Spleen (tissue), 7 donors: ENCODE data around the gene SELENOI.

ENCODE experiments used
- POLR2A ChIP-seq, 3 donors: fragments of 450-650 bp; IDR thresholded peaks; one replicate each; pipeline ENCODE4 v1.5.1; 2017; ENCODE audit warnings: antibody characterized with exemption in 3 of 3, mild to moderate bottlenecking in 1 of 3
- POLR2AphosphoS5 ChIP-seq, 3 donors: sonication (generic); formaldehyde crosslinking; IDR thresholded peaks; one replicate each; pipeline ENCODE4 v1.5.1; 2017; ENCODE audit warnings: antibody characterized with exemption in 3 of 3
- TF ChIP-seq, protein P1 (sequence below), 11 experiments: fragments of 200-600 bp in 7 of 11; fragments of 450-650 bp in 4 of 11; sonication (generic) in 4 of 11; IDR thresholded peaks in 8 of 11; conservative IDR thresholded peaks in 3 of 11; 1 replicate in 7 of 11; 2 replicates in 4 of 11; pipeline versions ENCODE4 v1.4.0 to v1.8.0; 2016 to 2021; ENCODE audit warnings: antibody characterized with exemption in 11 of 11, inconsistent platforms in 4 of 11, mild to moderate bottlenecking in 1 of 11
- donor health status: DM: no; HTN: no; CAD: no; lungs with moderate emphysema.
- donor health status: DM: no; HTN: no; CAD: no.
- donor health status: DM: no; HTN: no; CAD: no.

DNA sequence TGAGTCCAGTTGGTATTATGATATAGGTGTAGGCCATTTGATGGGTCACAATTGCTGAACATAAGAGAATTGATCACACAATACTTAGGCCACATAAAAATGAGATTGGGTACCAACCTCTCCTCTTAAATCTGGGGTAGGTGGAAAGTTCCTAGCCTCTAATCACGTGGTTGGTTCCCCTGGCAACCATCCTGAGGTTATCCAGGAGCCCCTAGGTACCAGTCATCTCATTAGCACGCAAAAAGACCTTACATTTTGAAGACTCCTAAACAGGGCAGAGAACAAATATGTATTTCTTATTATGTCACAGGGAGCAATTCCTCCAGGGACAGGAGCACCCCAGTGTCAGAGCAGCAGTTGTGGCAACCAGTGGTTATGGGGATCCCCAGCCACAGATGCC is 12.7 kb upstream of the SELENOI start:
- TF ChIP-seq, protein P1, sequence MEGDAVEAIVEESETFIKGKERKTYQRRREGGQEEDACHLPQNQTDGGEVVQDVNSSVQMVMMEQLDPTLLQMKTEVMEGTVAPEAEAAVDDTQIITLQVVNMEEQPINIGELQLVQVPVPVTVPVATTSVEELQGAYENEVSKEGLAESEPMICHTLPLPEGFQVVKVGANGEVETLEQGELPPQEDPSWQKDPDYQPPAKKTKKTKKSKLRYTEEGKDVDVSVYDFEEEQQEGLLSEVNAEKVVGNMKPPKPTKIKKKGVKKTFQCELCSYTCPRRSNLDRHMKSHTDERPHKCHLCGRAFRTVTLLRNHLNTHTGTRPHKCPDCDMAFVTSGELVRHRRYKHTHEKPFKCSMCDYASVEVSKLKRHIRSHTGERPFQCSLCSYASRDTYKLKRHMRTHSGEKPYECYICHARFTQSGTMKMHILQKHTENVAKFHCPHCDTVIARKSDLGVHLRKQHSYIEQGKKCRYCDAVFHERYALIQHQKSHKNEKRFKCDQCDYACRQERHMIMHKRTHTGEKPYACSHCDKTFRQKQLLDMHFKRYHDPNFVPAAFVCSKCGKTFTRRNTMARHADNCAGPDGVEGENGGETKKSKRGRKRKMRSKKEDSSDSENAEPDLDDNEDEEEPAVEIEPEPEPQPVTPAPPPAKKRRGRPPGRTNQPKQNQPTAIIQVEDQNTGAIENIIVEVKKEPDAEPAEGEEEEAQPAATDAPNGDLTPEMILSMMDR (IDR thresholded peaks at IDR 0.05 in 8 of 11, conservative IDR thresholded peaks at IDR 0.05 in 3 of 11) = no peak
- TF ChIP-seq POLR2A (IDR thresholded peaks at IDR 0.05) (no peak), POLR2AphosphoS5 (IDR thresholded peaks at IDR 0.05) (no peak)
